ENCODE results near the gene SPATC1L.
A peak's percentile ranks its signal among the peaks of the same experiment; 100 is the strongest.

SPATC1L gene

GRCh38 chr21:46216132-46216747 lies 32.0 kb upstream of the SPATC1L start:
- intact Hi-C loops (cut with DNase I) = no loop called here
- peak in 1 of 10 donors; percentile 76 for DNase-seq

- DNase-seq = peak in 1 of 10 donors; percentile 76
- intact Hi-C loops (cut with DNase I) = no loop called here
Observed at GRCh38 chr21:46215436-46216131, 31.3 kb upstream of the SPATC1L start.

GRCh38 chr21:46214478-46215340 lies 30.4 kb upstream of the SPATC1L start:
- intact Hi-C loops (cut with DNase I) = no loop called here
- DNase-seq = peak in 1 of 10 donors; percentile 80

DNA sequence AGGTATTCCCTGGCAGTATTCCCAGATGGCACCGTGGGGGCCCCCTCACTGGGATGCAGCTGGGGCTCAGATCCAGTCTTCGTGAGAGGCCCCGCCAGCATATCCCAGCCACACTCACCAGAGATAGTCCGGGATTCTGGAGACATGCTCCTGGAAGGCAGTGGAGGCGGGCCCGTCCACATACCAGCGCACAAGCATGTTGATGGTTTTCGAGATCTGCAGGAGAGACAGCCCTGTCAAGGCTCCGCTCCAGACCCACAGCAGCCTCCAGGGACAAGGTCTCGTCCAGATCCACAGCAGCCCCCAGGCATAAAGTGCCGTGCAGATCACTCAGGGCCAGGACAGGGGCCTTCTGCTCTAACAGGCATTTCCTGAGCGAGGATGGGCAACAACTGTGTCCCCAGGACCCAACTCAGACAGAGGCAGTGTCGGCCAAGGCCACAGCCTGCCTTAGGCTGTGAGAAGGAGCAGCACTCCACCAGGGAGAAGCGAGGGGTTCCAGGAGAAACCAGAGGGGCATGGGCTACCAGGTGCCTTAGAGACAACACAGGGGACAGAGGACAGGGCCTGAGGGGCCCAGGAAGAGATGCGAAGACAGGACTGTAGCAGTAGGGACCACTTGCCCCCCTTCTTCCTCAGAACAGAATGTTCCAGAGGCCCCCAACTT lies 29.5 kb upstream of the SPATC1L start:
- intact Hi-C loops (cut with DNase I) = no loop called here
- peak in 3 of 10 donors; percentile 45 to 67 (median 54) for DNase-seq

- intact Hi-C loops (cut with DNase I) = no loop called here
- DNase-seq = peak in 3 of 10 donors; percentile 26 to 78 (median 64)
Observed at GRCh38 chr21:46212721-46213484, 28.6 kb upstream of the SPATC1L start.

DNA sequence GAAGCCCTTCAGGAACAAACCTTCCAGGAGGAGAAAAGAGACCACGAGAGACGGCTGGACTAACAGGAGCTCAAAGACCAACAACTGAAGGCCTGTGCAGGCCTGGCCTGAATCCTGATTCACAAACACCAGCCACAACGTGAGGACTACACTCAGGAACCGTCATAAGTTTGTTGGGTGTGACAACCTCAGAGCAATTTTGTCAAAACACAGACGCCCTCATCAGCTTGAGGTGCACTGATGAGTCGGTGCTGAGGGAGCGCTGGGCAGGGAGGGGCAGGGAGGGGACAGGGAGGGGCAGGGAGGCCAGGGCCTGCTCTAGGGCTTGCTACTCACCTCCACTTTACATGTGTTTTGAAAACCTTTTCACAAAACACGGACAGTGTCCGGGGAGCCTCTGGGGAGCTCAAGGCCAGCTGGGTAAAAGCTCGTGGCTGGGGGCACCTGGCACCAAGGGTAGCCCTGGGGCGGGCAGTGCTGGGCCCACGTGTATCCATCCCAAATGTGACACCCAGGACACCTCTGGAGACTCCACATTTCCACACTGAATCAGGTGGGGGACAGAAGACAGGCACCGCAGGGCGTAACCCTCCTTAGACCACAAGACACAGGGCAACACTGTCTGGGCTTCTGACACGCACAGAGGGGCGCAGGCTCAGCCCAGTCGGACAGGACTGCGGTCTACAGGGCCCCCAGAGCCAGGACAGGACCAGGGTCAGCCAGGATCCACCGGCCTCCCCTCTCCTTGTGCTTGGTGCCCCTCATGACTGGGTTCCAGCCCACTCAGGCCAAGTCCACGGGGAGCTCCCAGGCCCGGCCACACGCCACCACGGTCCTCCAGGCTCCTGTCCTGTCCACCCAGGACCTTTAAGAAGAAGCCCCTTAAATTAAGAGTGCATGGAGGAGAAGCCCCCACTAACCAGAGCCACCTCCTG lies 27.8 kb upstream of the SPATC1L start:
- intact Hi-C loops (cut with DNase I) = no loop called here
- peak in 3 of 10 donors; percentile 49 to 69 (median 67) for DNase-seq

- intact Hi-C loops (cut with DNase I) = no loop called here
- peak in 2 of 10 donors; percentile 38 to 59 for DNase-seq
Observed at GRCh38 chr21:46211376-46211775, 27.1 kb upstream of the SPATC1L start.

DNA sequence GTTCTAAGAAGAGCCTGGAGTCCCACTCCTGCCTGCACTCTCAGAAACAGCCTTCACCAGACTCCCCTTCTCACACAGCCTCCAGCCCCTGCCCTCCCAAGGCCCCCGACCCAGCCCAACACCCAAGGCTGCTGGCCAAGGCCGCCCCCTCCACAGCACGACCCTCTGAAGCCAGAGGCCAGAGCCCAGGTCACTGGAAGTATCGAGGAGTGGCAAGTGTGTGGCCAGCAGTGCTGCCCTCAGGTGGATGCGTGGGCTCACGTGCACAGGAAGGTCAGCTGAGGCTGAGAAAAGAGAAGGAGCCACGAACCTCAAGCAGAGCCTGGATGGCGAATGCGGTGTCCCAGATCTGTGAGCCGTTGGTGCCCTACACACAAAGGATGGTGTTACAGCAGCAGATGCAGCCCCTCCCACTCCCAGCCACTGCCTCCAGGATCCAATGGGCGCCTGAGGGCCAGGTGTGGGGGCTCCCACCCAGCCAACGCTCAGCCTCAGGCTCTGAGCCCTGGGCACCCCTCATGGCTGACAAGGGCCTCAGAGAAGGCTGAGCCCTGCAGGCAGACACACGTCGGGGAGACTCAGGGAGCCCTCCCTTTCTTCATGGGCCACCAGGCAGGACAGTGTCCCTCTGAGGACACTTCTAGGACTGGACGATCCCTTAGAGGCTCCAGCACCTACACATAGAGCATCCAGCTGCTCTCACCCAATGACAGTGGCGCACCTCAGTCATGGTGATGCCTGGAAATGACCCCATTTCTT lies 26.3 kb upstream of the SPATC1L start:
- intact Hi-C loops (cut with DNase I) = no loop called here
- DNase-seq = peak in 4 of 10 donors; percentile 7 to 81 (median 68)

DNA sequence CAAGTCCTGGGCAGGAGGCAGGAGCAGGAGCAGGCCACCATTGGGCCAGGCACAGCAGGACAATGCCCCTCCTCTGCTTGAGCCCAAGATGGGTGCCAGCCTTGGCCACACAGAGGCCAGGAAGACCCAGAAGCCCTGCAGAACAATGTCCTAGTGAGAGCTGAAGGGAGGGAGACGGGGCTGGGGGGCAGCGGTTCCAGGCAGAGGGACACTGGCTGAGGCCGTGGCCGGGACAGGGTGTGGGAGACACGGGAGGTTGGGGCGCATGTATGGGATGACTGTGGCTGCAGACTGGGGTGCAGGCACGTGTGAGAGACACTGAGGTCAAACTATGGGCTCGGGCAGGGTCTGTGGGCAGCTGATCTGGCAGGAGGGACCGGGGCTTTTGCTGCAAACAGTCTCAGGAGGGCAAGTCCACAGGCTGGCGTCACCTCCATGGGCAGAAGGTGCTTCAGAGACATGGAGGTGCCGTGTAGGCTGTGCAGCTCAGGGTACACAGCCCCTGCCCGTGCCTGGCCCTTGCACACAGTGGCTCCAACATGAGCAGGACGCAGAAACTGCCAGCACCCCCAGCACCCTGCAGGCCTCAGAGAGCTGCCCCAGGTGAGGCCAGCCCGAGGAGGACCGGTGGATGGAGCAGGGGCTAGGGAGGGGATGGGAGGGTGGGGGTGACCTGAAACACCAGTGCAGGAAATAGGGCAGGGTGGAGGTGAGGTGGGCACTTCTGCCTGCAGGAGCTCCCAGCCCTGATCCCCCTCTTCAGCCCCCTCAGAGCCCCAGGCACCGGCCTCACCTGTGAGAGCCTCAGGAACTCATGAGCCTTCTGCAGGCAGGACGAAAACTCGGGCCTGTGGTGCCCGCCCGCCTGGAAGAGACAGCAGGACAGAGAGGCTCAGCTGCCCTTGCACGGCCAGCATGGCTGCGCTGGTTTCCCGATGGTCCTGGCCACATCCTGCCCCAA lies 24.8 kb upstream of the SPATC1L start:
- intact Hi-C loops (cut with DNase I) = no loop called here
- DNase-seq = peak in 4 of 10 donors; percentile 5 to 78 (median 66)

DNA sequence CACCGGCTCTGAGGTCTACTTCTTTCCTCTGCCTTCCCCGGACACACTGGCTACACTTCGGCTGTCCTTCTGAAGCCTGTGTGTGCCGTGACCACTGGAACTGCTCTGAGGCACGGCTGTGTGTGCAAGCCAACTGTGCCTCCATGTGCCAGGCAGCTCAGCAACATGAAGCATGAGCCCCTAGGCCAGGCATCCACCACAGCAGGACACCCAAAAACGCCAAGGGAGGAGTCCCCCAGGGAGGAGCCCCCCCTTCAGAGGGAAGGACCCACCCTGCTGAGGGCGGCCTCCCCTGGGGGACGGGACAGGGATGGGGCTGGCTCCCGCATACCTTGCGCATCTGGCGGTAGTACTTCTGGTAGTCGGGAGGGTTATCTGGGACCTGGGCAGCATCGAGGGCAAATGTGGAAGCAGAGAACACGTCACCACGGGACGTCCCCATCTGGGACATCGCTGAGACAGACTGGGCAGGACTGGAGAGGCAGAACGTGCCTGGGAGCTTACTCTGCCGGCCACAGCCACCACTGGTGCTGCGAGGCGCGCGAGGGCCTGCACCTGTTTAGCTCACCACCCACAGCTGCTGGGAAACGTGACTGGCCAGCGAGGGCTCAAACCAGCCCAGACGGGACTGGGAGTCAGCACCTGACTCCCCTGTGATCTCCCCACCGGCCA lies 23.8 kb upstream of the SPATC1L start:
- intact Hi-C loops (cut with DNase I) = no loop called here
- DNase-seq = peak in 3 of 10 donors; percentile 30 to 61 (median 41)

DNA sequence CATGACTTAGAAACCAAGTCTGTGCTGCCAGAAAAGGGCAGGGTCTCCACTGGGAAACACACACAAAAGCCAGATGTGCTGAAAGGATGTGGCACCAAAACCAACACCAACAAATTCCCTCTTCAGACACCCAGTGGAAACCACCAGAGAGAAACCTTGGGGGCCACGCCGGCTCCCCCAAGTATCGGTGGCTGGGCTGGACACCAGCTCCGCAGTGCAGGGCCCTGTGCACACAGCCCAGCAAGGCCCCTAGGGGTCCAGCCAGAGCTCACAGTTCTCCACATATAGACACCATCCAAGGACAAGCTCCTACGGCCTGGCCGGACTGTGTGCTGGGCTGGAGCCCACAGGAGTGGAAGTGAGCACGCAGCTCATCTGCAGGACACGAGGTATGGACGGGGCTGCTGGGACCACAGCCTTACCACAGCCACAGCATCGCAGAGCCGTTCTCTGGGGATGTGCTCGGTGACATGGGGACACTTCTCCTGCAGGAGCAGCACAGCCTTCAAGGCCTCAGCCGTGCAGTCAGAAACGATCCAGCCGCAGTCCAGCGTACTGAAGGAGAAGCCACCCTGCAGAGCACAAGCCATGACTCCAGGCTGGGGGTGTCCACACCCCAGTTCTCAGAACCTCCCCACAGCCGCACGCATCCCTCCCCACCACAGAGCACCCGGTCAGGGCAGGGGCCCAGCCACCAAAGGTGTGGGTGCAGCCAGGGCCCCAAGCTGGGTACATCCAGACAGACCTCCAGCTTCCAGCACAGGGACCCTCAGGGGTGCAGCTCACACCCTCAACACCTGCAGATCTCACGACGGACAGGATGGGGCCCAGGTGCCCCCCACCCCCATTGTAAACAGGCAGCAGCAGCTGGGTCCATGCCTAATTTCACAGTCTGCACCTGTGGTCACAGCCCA lies 23.0 kb upstream of the SPATC1L start:
- DNase-seq = peak in 5 of 10 donors; percentile 2 to 69 (median 59)

GRCh38 chr21:46206163-46207005 lies 22.1 kb upstream of the SPATC1L start:
- peak in 5 of 10 donors; percentile 1 to 84 (median 63) for DNase-seq
- intact Hi-C loops (cut with DNase I) = no loop called here

More for the DNA sequence above, 23.0 kb upstream of the SPATC1L start:
- intact Hi-C loops (cut with DNase I) = no loop called here

- intact Hi-C loops (cut with DNase I) = no loop called here
- DNase-seq = peak in 4 of 10 donors; percentile 23 to 77 (median 63)
Observed at GRCh38 chr21:46205766-46206162, 21.5 kb upstream of the SPATC1L start.

GRCh38 chr21:46205166-46205565 lies 20.9 kb upstream of the SPATC1L start:
- intact Hi-C loops (cut with DNase I) = no loop called here
- DNase-seq = peak in 4 of 10 donors; percentile 9 to 76 (median 52)
